Activated CD8-positive, alpha-beta memory T cell treated with anti-CD3 and anti-CD28 coated beads for 1 hour (primary cell): Measurements from ENCODE around the gene MAN1B1.

Experiments
- DNase-seq, 2 donors: peaks; one replicate each; pipeline ENCODE4 v3.0.0-alpha.2; 2020; ENCODE audit warnings: low read depth in 1 of 2; ENCODE audit errors: extremely low read depth in 1 of 2

The MAN1B1 gene

GRCh38 chr9:137141976-137142936, 55.5 kb downstream of the MAN1B1 start:
- DNase-seq = no peak

GRCh38 chr9:137143459-137143858, 56.7 kb downstream of the MAN1B1 start:
- no peak for DNase-seq

GRCh38 chr9:137145731-137146526, 59.1 kb downstream of the MAN1B1 start:
- no peak for DNase-seq

- no peak for DNase-seq
Measured at GRCh38 chr9:137146527-137146918, 59.7 kb downstream of the MAN1B1 start.

- DNase-seq = no peak
Measured at GRCh38 chr9:137147091-137147792, 60.5 kb downstream of the MAN1B1 start.

GRCh38 chr9:137147793-137148160, 61.0 kb downstream of the MAN1B1 start:
- DNase-seq = no peak

GRCh38 chr9:137148242-137148641, 61.5 kb downstream of the MAN1B1 start:
- DNase-seq = no peak

- no peak for DNase-seq
Measured at GRCh38 chr9:137148661-137149060, 61.9 kb downstream of the MAN1B1 start.

GRCh38 chr9:137149363-137149762, 62.6 kb downstream of the MAN1B1 start:
- DNase-seq = no peak

- DNase-seq = no peak
Measured at GRCh38 chr9:137149942-137150616, 63.3 kb downstream of the MAN1B1 start.

- no peak for DNase-seq
Measured at GRCh38 chr9:137150617-137151457, 64.1 kb downstream of the MAN1B1 start.

GRCh38 chr9:137152844-137153405, 66.1 kb downstream of the MAN1B1 start:
- no peak for DNase-seq

GRCh38 chr9:137156567-137157375, 70.0 kb downstream of the MAN1B1 start:
- peak in 1 of 2 donors; percentile 51 for DNase-seq

GRCh38 chr9:137157618-137158415, 71.0 kb downstream of the MAN1B1 start:
- no peak for DNase-seq

GRCh38 chr9:137158625-137159024, 71.8 kb downstream of the MAN1B1 start:
- no peak for DNase-seq
